AG04449 (cell line): ENCODE data around the gene HTR2A.
"Not testable (repeated sequence)": the region's sequence is repeated elsewhere in the genome, so short reads cannot be mapped to it uniquely, and the experiment has no call there.

ENCODE experiments used
- CTCF ChIA-PET: fragments of 350-600 bp; formaldehyde crosslinking; extraction: SDS; loops from one replicate; lab custom pipeline; 2021; ENCODE audit warnings: antibody characterized with exemption; lab: Yijun Ruan, JAX
- POLR2A ChIA-PET: fragments of 400-600, 350-600 bp; formaldehyde crosslinking; extraction: SDS; loops from one replicate; lab custom pipeline; 2020; ENCODE audit warnings: antibody characterized with exemption, inconsistent platforms; lab: Yijun Ruan, JAX
- DNase-seq: peaks from one replicate; pipeline ENCODE4 v3.0.0-alpha.2; 2010; ENCODE audit warnings: low read depth, low spot score
- H3K4me3 ChIP-seq: 2 replicates; pipeline ENCODE4 v1.5.1; 2011; ENCODE audit warnings: low read depth, mild to moderate bottlenecking, control low read depth, low read length
- TF ChIP-seq, protein P1 (sequence below): IDR thresholded peaks from one replicate; pipeline ENCODE4 v1.5.1; 2011; ENCODE audit warnings: mild to moderate bottlenecking, moderate library complexity, low read length, control low read depth, inconsistent platforms; ENCODE audit not compliant: insufficient read depth; ENCODE audit errors: missing control alignments

The HTR2A gene

GRCh38 chr13:46822551-46822950 is 74.3 kb downstream of the HTR2A start:
- TF ChIP-seq, protein P1, sequence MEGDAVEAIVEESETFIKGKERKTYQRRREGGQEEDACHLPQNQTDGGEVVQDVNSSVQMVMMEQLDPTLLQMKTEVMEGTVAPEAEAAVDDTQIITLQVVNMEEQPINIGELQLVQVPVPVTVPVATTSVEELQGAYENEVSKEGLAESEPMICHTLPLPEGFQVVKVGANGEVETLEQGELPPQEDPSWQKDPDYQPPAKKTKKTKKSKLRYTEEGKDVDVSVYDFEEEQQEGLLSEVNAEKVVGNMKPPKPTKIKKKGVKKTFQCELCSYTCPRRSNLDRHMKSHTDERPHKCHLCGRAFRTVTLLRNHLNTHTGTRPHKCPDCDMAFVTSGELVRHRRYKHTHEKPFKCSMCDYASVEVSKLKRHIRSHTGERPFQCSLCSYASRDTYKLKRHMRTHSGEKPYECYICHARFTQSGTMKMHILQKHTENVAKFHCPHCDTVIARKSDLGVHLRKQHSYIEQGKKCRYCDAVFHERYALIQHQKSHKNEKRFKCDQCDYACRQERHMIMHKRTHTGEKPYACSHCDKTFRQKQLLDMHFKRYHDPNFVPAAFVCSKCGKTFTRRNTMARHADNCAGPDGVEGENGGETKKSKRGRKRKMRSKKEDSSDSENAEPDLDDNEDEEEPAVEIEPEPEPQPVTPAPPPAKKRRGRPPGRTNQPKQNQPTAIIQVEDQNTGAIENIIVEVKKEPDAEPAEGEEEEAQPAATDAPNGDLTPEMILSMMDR = no peak
- ChIA-PET CTCF (interaction anchor here (1.2 to 2.2 kb wide), 4 partner anchors 10 to 777 kb away, joined by 3 to 7 read pairs (median 5); no protein-coding TSS in a partner anchor), POLR2A (no interaction called here)
- DNase-seq = no peak
- H3K4me3 ChIP-seq = no peak overlapping the region

- CTCF ChIA-PET = interaction anchor here (3.5 kb wide), 1 partner anchor 13 kb away, joined by 13 read pairs; no protein-coding TSS in a partner anchor
These were observed 78.9 kb downstream of the HTR2A start for GRCh38 chr13:46817838-46818476.

GRCh38 chr13:46817095-46817494 is 79.8 kb downstream of the HTR2A start:
- POLR2A ChIA-PET = no interaction called here
- CTCF ChIA-PET = interaction anchor here (1.6 kb wide), 1 partner anchor 8 kb away, joined by 3 read pairs; no protein-coding TSS in a partner anchor

More at GRCh38 chr13:46817838-46818476, 78.9 kb downstream of the HTR2A start:
- no peak for DNase-seq
- POLR2A ChIA-PET = no interaction called here
- TF ChIP-seq, protein P1 = no peak
- H3K4me3 ChIP-seq = no peak overlapping the region

GRCh38 chr13:46816371-46816770 is 80.5 kb downstream of the HTR2A start:
- CTCF ChIA-PET = interaction anchor here (0.7 to 1.6 kb wide), 2 partner anchors 9 to 15 kb away, joined by 3 read pairs; no protein-coding TSS in a partner anchor
- H3K4me3 ChIP-seq = no peak overlapping the region
- TF ChIP-seq, protein P1 = no peak
- POLR2A ChIA-PET = no interaction called here
- DNase-seq = no peak

More at GRCh38 chr13:46817095-46817494, 79.8 kb downstream of the HTR2A start:
- DNase-seq = no peak
- TF ChIP-seq, protein P1 = no peak
- H3K4me3 ChIP-seq = no peak overlapping the region

DNA sequence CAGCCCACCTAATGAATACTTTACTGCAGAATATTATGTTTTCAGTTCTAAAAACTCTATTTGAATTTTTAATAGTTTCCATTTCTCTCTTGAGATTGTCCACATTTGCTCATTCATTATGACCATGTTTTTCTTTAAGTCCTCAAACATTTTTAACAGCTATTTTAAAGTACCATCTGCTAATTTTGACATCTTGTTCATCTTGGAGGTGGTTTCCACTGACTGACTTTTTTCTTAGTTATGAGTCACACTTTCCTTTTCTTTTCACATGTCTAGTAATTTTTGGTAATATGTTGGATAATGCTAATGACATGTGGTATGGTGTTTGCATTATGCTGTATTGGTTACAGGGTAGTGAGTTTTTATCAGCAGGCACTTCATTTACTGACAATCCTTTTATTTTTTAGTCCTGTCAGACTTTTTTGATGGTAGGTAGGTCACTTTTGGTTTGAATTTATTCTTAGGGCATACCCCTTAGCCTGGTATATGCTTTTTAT is 84.5 kb downstream of the HTR2A start:
- DNase-seq = no peak
- no peak overlapping the region for H3K4me3 ChIP-seq
- CTCF ChIA-PET = interaction anchor here (1.1 kb wide), 1 partner anchor 11 kb away, joined by 4 read pairs; no protein-coding TSS in a partner anchor
- POLR2A ChIA-PET = no interaction called here
- TF ChIP-seq, protein P1 = no peak

GRCh38 chr13:46810440-46810839 is 86.4 kb downstream of the HTR2A start:
- no peak for DNase-seq
- TF ChIP-seq, protein P1 = no peak
- ChIA-PET CTCF (interaction anchor here (1.6 kb wide), 1 partner anchor 61 kb away, joined by 3 read pairs; no protein-coding TSS in a partner anchor), POLR2A (no interaction called here)
- H3K4me3 ChIP-seq = no peak overlapping the region

GRCh38 chr13:46804921-46805320 is 91.9 kb downstream of the HTR2A start:
- H3K4me3 ChIP-seq, DNase-seq, CTCF ChIA-PET: not testable (repeated sequence)
- POLR2A ChIA-PET = interaction anchor here (0.7 kb wide), 1 partner anchor 873 kb away, joined by 3 read pairs; no protein-coding TSS in a partner anchor
